ENCODE results near the gene PLEKHG3. TPM values are rescaled to one million over a fixed set of nuclear protein-coding genes. Genes with fewer than 3 reads are reported as not detected.

PLEKHG3 gene
- polyA plus RNA-seq, 1 donor (not counting 4 experiments of a cell fraction or from before 2014, with no cell fraction given): 71.0 TPM

DNA sequence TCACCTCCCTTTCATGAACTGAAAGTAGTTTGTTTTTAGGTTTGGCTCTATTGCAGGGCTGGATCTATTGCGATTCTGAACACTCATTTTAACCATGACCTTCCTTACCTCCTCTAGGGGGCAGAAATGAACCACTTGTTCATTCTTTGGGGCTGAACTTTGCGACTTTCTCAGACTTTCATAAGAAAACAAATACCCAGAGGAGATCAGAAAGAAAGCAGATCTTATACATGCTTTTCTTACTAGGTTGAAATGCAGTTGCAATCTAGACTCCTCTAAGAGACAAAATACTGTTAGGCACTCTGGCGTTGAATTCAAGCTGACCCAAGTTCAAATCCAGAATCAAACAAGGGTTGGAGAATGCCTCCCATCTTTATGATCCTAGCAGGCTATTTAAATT is 32.6 kb upstream of the PLEKHG3 start:
- Histone ChIP-seq H3K27ac (ENCODE audit: control insufficient read depth, insufficient read depth, low read length) (no peak overlapping the region), H3K9me1 (ENCODE audit: control insufficient read depth, extremely low read depth, insufficient read depth, low read length) (no peaks in the 10 kb centered on the region), H3K79me2 (ENCODE audit: control insufficient read depth, insufficient read depth, low read length) (no peaks in the 10 kb centered on the region), H3K4me3 (ENCODE audit: control insufficient read depth in 2 of 3, extremely low read depth in 1 of 3, insufficient read depth in 2 of 3, low read depth in 1 of 3, low read length in 3 of 3) (no peak overlapping the region), H3K27me3 (ENCODE audit: control insufficient read depth, extremely low read depth, insufficient read depth, low read length) (no peaks in the 10 kb centered on the region), H4K20me1 (ENCODE audit: control insufficient read depth, extremely low read depth, insufficient read depth, low read length) (no peaks in the 10 kb centered on the region), H3K4me2 (ENCODE audit: control insufficient read depth, extremely low read depth, insufficient read depth, low read depth, low read length) (no peak overlapping the region), H3K9me3 (ENCODE audit: control insufficient read depth, low read depth, low read length) (no peaks in the 10 kb centered on the region), H3K4me1 (ENCODE audit: control insufficient read depth, extremely low read depth, insufficient read depth, low read length) (peaks cover 26% of the 10 kb centered on the region), H3K36me3 (ENCODE audit: control insufficient read depth in 2 of 2, extremely low read depth in 1 of 2, insufficient read depth in 2 of 2, low read length in 2 of 2) (no peaks in the 10 kb centered on the region), H2AFZ (ENCODE audit: control insufficient read depth, low read length) (no peak overlapping the region), H3K9ac (ENCODE audit: control insufficient read depth, extremely low read depth, insufficient read depth, low read length) (no peak overlapping the region)
- TF ChIP-seq CTCF (optimal IDR thresholded peaks at IDR 0.05 in 1 of 3, IDR thresholded peaks at IDR 0.05 in 1 of 3, conservative IDR thresholded peaks at IDR 0.05 in 1 of 3; ENCODE audit: extremely low read depth in 1 of 3, insufficient read depth in 2 of 3, low read length in 3 of 3) (peak; percentile 57 to 66 (median 63)), EZH2 (IDR thresholded peaks at IDR 0.05; ENCODE audit: low read length) (no peak)
- DNase-seq (ENCODE audit: low read depth, low spot score) (no peak), FAIRE-seq (peak; percentile 56)
- dilution Hi-C loops (cut with MboI; ENCODE audit: extremely low pct_ligation_motif_present, low sequenced_read_pairs): no loop called here

DNA sequence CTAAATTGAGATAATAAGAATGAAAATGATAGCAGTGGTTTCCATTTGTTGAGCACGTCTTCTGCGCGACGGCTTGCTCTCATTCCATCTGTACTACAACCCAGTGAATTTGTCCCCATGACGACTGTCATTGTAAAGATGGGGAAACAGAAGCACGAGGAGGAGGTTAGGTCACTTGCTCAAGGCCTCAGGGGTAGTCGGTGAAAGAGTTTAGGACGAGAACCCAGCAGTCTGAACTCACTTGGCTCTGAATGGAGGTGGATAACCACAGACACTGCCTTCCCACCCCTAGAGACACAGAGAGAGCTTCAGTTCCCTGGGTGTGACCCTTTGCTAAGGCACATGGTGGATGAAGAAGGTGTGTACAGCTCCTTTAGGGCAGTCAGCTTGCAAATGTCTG is 30.9 kb upstream of the PLEKHG3 start:
- DNase-seq (ENCODE audit: low read depth, low spot score) (no peak), FAIRE-seq (peak; percentile 68)
- no peaks in the 10 kb centered on the region for H3K9me1 ChIP-seq (ENCODE audit: control insufficient read depth, extremely low read depth, insufficient read depth, low read length)
- no peak overlapping the region for H3K27ac ChIP-seq (ENCODE audit: control insufficient read depth, insufficient read depth, low read length)
- H3K36me3 ChIP-seq (ENCODE audit: control insufficient read depth in 2 of 2, extremely low read depth in 1 of 2, insufficient read depth in 2 of 2, low read length in 2 of 2): no peaks in the 10 kb centered on the region
- H3K9ac ChIP-seq (ENCODE audit: control insufficient read depth, extremely low read depth, insufficient read depth, low read length): no peak overlapping the region
- no peaks in the 10 kb centered on the region for H4K20me1 ChIP-seq (ENCODE audit: control insufficient read depth, extremely low read depth, insufficient read depth, low read length)
- H3K9me3 ChIP-seq (ENCODE audit: control insufficient read depth, low read depth, low read length): no peaks in the 10 kb centered on the region
- no peaks in the 10 kb centered on the region for H3K79me2 ChIP-seq (ENCODE audit: control insufficient read depth, insufficient read depth, low read length)
- no peaks in the 10 kb centered on the region for H3K27me3 ChIP-seq (ENCODE audit: control insufficient read depth, extremely low read depth, insufficient read depth, low read length)
- dilution Hi-C loops (cut with MboI; ENCODE audit: extremely low pct_ligation_motif_present, low sequenced_read_pairs): no loop called here
- no peak for TF ChIP-seq CTCF (optimal IDR thresholded peaks at IDR 0.05 in 1 of 3, IDR thresholded peaks at IDR 0.05 in 1 of 3, conservative IDR thresholded peaks at IDR 0.05 in 1 of 3; ENCODE audit: extremely low read depth in 1 of 3, insufficient read depth in 2 of 3, low read length in 3 of 3)
- no peak for TF ChIP-seq EZH2 (IDR thresholded peaks at IDR 0.05; ENCODE audit: low read length)
- H3K4me3 ChIP-seq (ENCODE audit: control insufficient read depth in 2 of 3, extremely low read depth in 1 of 3, insufficient read depth in 2 of 3, low read depth in 1 of 3, low read length in 3 of 3): no peak overlapping the region
- peaks cover 26% of the 10 kb centered on the region for H3K4me1 ChIP-seq (ENCODE audit: control insufficient read depth, extremely low read depth, insufficient read depth, low read length)
- no peak overlapping the region for H3K4me2 ChIP-seq (ENCODE audit: control insufficient read depth, extremely low read depth, insufficient read depth, low read depth, low read length)
- no peak overlapping the region for H2AFZ ChIP-seq (ENCODE audit: control insufficient read depth, low read length)

Data from keratinocyte (primary cell).